Spleen (tissue), 11 donors: ENCODE data around the gene NPY5R. TPM values are rescaled to one million over a fixed set of nuclear protein-coding genes. Genes with fewer than 3 reads are reported as not detected.

Experiments used
- DNase-seq: peaks from one replicate; pipeline ENCODE4 v3.0.0-alpha.2; 2020
- H3K27ac ChIP-seq, 8 donors: fragments of 200-600 bp; sonication (generic) in 7 of 8; 1 replicate in 4 of 8; 2 replicates in 4 of 8; pipeline versions ENCODE4 v1.5.0 to v1.8.0; 2016 to 2021; ENCODE audit warnings: inconsistent platforms in 4 of 8, mild to moderate bottlenecking in 4 of 8, moderate library complexity in 1 of 8
- H3K27me3 ChIP-seq, 7 donors: fragments of 200-600 bp; sonication (generic) in 6 of 7; replicated peaks in 1 of 7; 1 replicate in 4 of 7; 2 replicates in 3 of 7; pipeline versions ENCODE4 v1.5.0 to v1.8.0; 2016 to 2021; ENCODE audit warnings: inconsistent platforms in 3 of 7, mild to moderate bottlenecking in 1 of 7
- H3K36me3 ChIP-seq, 6 donors: fragments of 200-600 bp; sonication (generic) in 5 of 6; 1 replicate in 4 of 6; 2 replicates in 2 of 6; pipeline versions ENCODE4 v1.5.0 to v1.8.0; 2016 to 2021; ENCODE audit warnings: inconsistent platforms in 2 of 6
- H3K4me1 ChIP-seq, 6 donors: fragments of 200-600 bp; sonication (generic) in 5 of 6; 1 replicate in 3 of 6; 2 replicates in 3 of 6; pipeline versions ENCODE4 v1.5.0 to v1.8.0; 2016 to 2021; ENCODE audit warnings: inconsistent platforms in 3 of 6
- H3K4me3 ChIP-seq, 8 donors: fragments of 200-600 bp; sonication (generic) in 7 of 8; 1 replicate in 4 of 8; 2 replicates in 4 of 8; pipeline versions ENCODE4 v1.5.0 to v1.8.0; 2016 to 2021; ENCODE audit warnings: inconsistent platforms in 4 of 8, mild to moderate bottlenecking in 4 of 8, moderate library complexity in 2 of 8
- H3K9me3 ChIP-seq, 8 donors: fragments of 200-600 bp; sonication (generic) in 7 of 8; 1 replicate in 4 of 8; 2 replicates in 4 of 8; pipeline versions ENCODE4 v1.5.0 to v1.8.0; 2016 to 2021; ENCODE audit warnings: inconsistent platforms in 4 of 8
- POLR2A ChIP-seq, 3 donors: fragments of 450-650 bp; IDR thresholded peaks; one replicate each; pipeline ENCODE4 v1.5.1; 2017; ENCODE audit warnings: antibody characterized with exemption in 3 of 3, mild to moderate bottlenecking in 1 of 3
- POLR2AphosphoS5 ChIP-seq, 3 donors: sonication (generic); formaldehyde crosslinking; IDR thresholded peaks; one replicate each; pipeline ENCODE4 v1.5.1; 2017; ENCODE audit warnings: antibody characterized with exemption in 3 of 3
- WGBS, 5 donors: extraction: QIAGEN DNeasy Blood & Tissue Kit in 3 of 5; methylation state at CpG; one replicate each; pipeline versions ENCODE4 v1.1.5 to v1.1.7; 2013 to 2018; 5-methylcytosine and 5-hydroxymethylcytosine counted together
- intact Hi-C: fragments of 100-400 bp; cut with DNase I; formaldehyde crosslinking; loops from one replicate; pipeline ENCODE4 v1.15.0; 2023; ENCODE audit warnings: low total_unique reads
- polyA plus RNA-seq, 3 donors: library from polyadenylated mRNA; stranded (reverse); fragments of 200-250 nt; gene quantifications; one replicate each; pipeline ENCODE4 v1.2.1, GENCODE V29; 2013
- total RNA-seq, 7 donors: library from RNA; depleted of rRNA in 3 of 7; stranded (reverse); fragments of >200 nt in 3 of 7; fragmentation: NEBNext Ultra II Directional in 4 of 7; extraction: Animal tissue kit (Norgen Biotek cat#: 25700) in 4 of 7; gene quantifications; one replicate each; pipeline versions ENCODE4 v1.1.0 to v1.2.1, GENCODE V29; 2016 to 2021
- TF ChIP-seq, protein P1 (sequence below), 11 experiments: fragments of 200-600 bp in 7 of 11; fragments of 450-650 bp in 4 of 11; sonication (generic) in 4 of 11; IDR thresholded peaks in 8 of 11; conservative IDR thresholded peaks in 3 of 11; 1 replicate in 7 of 11; 2 replicates in 4 of 11; pipeline versions ENCODE4 v1.4.0 to v1.8.0; 2016 to 2021; ENCODE audit warnings: antibody characterized with exemption in 11 of 11, inconsistent platforms in 4 of 11, mild to moderate bottlenecking in 1 of 11
- donor health status: healthy with polysubstance abuse.
- donor health status: DM: no; HTN: no; CAD: no; lungs with moderate emphysema.
- donor health status: DM: no; HTN: no; CAD: no.
- donor health status: Bipolar disorder and iron deficiency.
- donor health status: healthy.
- donor health status: DM: no; HTN: no; CAD: no.
- donor health status: DM: yes; HTN: yes; CAD: no.

Gene NPY5R
- total and polyA plus RNA-seq, 10 donors = 0.77 to 8.4 (median 4.6) TPM

GRCh38 chr4:163309466-163309865 is 34.2 kb upstream of the NPY5R start:
- no peak overlapping the region for H3K4me3 ChIP-seq
- H3K4me1 ChIP-seq = no peaks in the 10 kb centered on the region
- intact Hi-C loops = no loop called here
- DNase-seq = no peak
- no peaks in the 10 kb centered on the region for H3K27me3 ChIP-seq
- WGBS, 5 donors = 59 to 92% (median 78%) methylated on average over 1 of the region's 1 CpG
- no peak overlapping the region for H3K27ac ChIP-seq
- TF ChIP-seq, protein P1, sequence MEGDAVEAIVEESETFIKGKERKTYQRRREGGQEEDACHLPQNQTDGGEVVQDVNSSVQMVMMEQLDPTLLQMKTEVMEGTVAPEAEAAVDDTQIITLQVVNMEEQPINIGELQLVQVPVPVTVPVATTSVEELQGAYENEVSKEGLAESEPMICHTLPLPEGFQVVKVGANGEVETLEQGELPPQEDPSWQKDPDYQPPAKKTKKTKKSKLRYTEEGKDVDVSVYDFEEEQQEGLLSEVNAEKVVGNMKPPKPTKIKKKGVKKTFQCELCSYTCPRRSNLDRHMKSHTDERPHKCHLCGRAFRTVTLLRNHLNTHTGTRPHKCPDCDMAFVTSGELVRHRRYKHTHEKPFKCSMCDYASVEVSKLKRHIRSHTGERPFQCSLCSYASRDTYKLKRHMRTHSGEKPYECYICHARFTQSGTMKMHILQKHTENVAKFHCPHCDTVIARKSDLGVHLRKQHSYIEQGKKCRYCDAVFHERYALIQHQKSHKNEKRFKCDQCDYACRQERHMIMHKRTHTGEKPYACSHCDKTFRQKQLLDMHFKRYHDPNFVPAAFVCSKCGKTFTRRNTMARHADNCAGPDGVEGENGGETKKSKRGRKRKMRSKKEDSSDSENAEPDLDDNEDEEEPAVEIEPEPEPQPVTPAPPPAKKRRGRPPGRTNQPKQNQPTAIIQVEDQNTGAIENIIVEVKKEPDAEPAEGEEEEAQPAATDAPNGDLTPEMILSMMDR (IDR thresholded peaks at IDR 0.05 in 8 of 11, conservative IDR thresholded peaks at IDR 0.05 in 3 of 11) = no peak
- TF ChIP-seq POLR2A (IDR thresholded peaks at IDR 0.05) = no peak
- no peak for TF ChIP-seq POLR2AphosphoS5 (IDR thresholded peaks at IDR 0.05)
- H3K9me3 ChIP-seq = peaks cover 0 to 9% (median 4%) of the 10 kb centered on the region in 8 donors
- no peaks in the 10 kb centered on the region for H3K36me3 ChIP-seq

DNA sequence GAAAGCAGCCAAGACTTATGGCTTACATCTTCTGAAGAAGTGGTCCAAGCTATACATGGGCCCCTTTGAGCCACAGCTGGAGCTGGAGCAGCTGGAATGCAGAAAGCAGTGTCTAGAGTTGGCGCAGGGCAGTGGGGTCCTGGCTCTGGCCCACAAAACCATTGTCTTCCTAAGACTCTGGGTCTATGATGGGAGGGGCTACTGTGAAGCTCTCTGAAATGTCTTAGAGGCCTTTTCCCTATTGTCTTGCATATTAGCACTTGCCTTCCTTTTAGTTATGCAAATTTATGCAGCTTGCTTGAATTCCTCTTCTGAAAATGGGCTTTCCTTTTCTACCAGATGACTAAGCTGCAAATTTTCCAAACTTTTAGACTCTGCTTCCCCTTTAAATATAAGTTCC is 26.6 kb upstream of the NPY5R start:
- TF ChIP-seq, protein P1 (IDR thresholded peaks at IDR 0.05 in 8 of 11, conservative IDR thresholded peaks at IDR 0.05 in 3 of 11) = no peak
- TF ChIP-seq POLR2A (IDR thresholded peaks at IDR 0.05) (no peak), POLR2AphosphoS5 (IDR thresholded peaks at IDR 0.05) (no peak)
- Histone ChIP-seq H3K36me3 (no peaks in the 10 kb centered on the region), H3K27me3 (no peaks in the 10 kb centered on the region), H3K4me1 (no peaks in the 10 kb centered on the region), H3K27ac (no peak overlapping the region), H3K4me3 (no peak overlapping the region), H3K9me3 (peaks cover 9 to 65% (median 52%) of the 10 kb centered on the region in 8 donors)
- WGBS, 5 donors = 0 to 90% (median 0%) methylated on average over 1 of the region's 1 CpG
- intact Hi-C loops = no loop called here
- DNase-seq = no peak

GRCh38 chr4:163330916-163331628 is 12.6 kb upstream of the NPY5R start:
- DNase-seq = no peak
- Histone ChIP-seq H3K27ac (peak overlapping the region in 7 of 8 donors; percentile 64 to 81 (median 72)), H3K4me3 (peak overlapping the region; percentile 37 to 68 (median 47)), H3K4me1 (peaks cover 0 to 21% (median 17%) of the 10 kb centered on the region in 6 donors), H3K36me3 (peaks cover 0 to 4% (median 0%) of the 10 kb centered on the region in 6 donors), H3K9me3 (no peaks in the 10 kb centered on the region), H3K27me3 (peaks cover 0 to 60% (median 18%) of the 10 kb centered on the region in 7 donors)
- peak in 1 of 3 donors; percentile 11 for TF ChIP-seq POLR2AphosphoS5 (IDR thresholded peaks at IDR 0.05)
- TF ChIP-seq POLR2A (IDR thresholded peaks at IDR 0.05) = no peak
- intact Hi-C loops = loop anchor here (10.0 kb wide), 2 partner anchors 286 to 836 kb away; no protein-coding TSS in a partner anchor
- WGBS, 5 donors = 44 to 51% (median 45%) methylated on average over 16 of the region's 16 CpGs

- 2 to 10% (median 3%) methylated on average over 40 to 58 of the region's 58 CpGs for WGBS, 5 donors
- intact Hi-C loops = loop anchor here (10.0 kb wide), 2 partner anchors 287 to 837 kb away; no protein-coding TSS in a partner anchor
- H3K27me3 ChIP-seq = peaks cover 0 to 67% (median 18%) of the 10 kb centered on the region in 7 donors
- H3K27ac ChIP-seq = peak overlapping the region in 7 of 8 donors; percentile 64 to 81 (median 72)
- peaks cover 0 to 21% (median 17%) of the 10 kb centered on the region in 6 donors for H3K4me1 ChIP-seq
- peak overlapping the region; percentile 37 to 68 (median 47) for H3K4me3 ChIP-seq
- no peaks in the 10 kb centered on the region for H3K9me3 ChIP-seq
- DNase-seq = peak; percentile 65
- H3K36me3 ChIP-seq = no peaks in the 10 kb centered on the region
- TF ChIP-seq POLR2A (IDR thresholded peaks at IDR 0.05) (no peak), POLR2AphosphoS5 (IDR thresholded peaks at IDR 0.05) (peak in 1 of 3 donors; percentile 32)
- TF ChIP-seq, protein P1 (IDR thresholded peaks at IDR 0.05 in 8 of 11, conservative IDR thresholded peaks at IDR 0.05 in 3 of 11) = peak in 1 of 11 experiments; percentile 18
Measured at GRCh38 chr4:163331629-163332376, 11.9 kb upstream of the NPY5R start.
